Stimulated activated CD8-positive, alpha-beta memory T cell treated with anti-CD3 and anti-CD28 coated beads, Interleukin-15, amount 100 ng/mL, for 48 hours (primary cell): ENCODE data around the gene IKZF3.
"Not testable (repeated sequence)": the region's sequence is repeated elsewhere in the genome, so short reads cannot be mapped to it uniquely, and the experiment has no call there.

ENCODE experiments used
- DNase-seq, 2 donors: peaks; one replicate each; pipeline ENCODE4 v3.0.0-alpha.2; 2020; ENCODE audit warnings: low read depth in 2 of 2

The IKZF3 gene

GRCh38 chr17:39756380-39757079, 107.6 kb downstream of the IKZF3 start:
- no peak for DNase-seq

GRCh38 chr17:39755554-39756379, 108.3 kb downstream of the IKZF3 start:
- peak; percentile 35 to 55 for DNase-seq

- no peak for DNase-seq
Observed at GRCh38 chr17:39754958-39755553, 109.1 kb downstream of the IKZF3 start.

GRCh38 chr17:39754161-39754957, 109.8 kb downstream of the IKZF3 start:
- DNase-seq: peak; percentile 96 to 97

GRCh38 chr17:39753514-39754160, 110.5 kb downstream of the IKZF3 start:
- DNase-seq: peak in 1 of 2 donors; percentile 52

GRCh38 chr17:39752241-39752881, 111.8 kb downstream of the IKZF3 start:
- DNase-seq: no peak

GRCh38 chr17:39751637-39752036, 112.5 kb downstream of the IKZF3 start:
- no peak for DNase-seq

GRCh38 chr17:39751016-39751543, 113.0 kb downstream of the IKZF3 start:
- DNase-seq: no peak

- no peak for DNase-seq
Observed at GRCh38 chr17:39750131-39751015, 113.7 kb downstream of the IKZF3 start.

GRCh38 chr17:39748444-39749034, 115.6 kb downstream of the IKZF3 start:
- DNase-seq: not testable (repeated sequence)

GRCh38 chr17:39747745-39748144, 116.4 kb downstream of the IKZF3 start:
- DNase-seq: no peak

- DNase-seq: no peak
Observed at GRCh38 chr17:39746145-39746461, 118.0 kb downstream of the IKZF3 start.

- no peak for DNase-seq
Observed at GRCh38 chr17:39745335-39746144, 118.6 kb downstream of the IKZF3 start.

- no peak for DNase-seq
Observed at GRCh38 chr17:39744836-39745215, 119.3 kb downstream of the IKZF3 start.

GRCh38 chr17:39744075-39744835, 119.9 kb downstream of the IKZF3 start:
- DNase-seq: no peak

GRCh38 chr17:39742856-39743436, 121.2 kb downstream of the IKZF3 start:
- DNase-seq: no peak

GRCh38 chr17:39742126-39742855, 121.8 kb downstream of the IKZF3 start:
- DNase-seq: no peak
